Right lobe of liver (tissue), 4 donors: ENCODE data around the gene PRSS56.

Source experiments
- CTCF ChIP-seq, 4 donors: fragments of 200-600 bp in 3 of 4; fragments of 450-650 bp in 1 of 4; IDR thresholded peaks; one replicate each; pipeline versions ENCODE4 v1.5.1 to v1.8.0; 2016 to 2022; ENCODE audit warnings: antibody characterized with exemption in 4 of 4, mild to moderate bottlenecking in 2 of 4
- POLR2A ChIP-seq: fragments of 450-650 bp; IDR thresholded peaks from one replicate; pipeline ENCODE4 v1.6.1; 2017; ENCODE audit warnings: antibody characterized with exemption, mild to moderate bottlenecking
- donor health status: DM: no; HTN: no; CAD: no.
- donor health status: DM: no; HTN: no; CAD: no.
- donor health status: DM: no; HTN: yes; CAD: no.

- TF ChIP-seq CTCF (IDR thresholded peaks at IDR 0.05) (no peak), POLR2A (no peak)
Measured at GRCh38 chr2:232529806-232530547, 9.8 kb downstream of the PRSS56 start.
